GM20000 (cell line): Measurements from ENCODE around the gene RGS6.

Experiments
- DNase-seq: peaks from one replicate; pipeline ENCODE4 v3.0.0; 2012; ENCODE audit warnings: low spot score
- CTCF ChIP-seq: IDR thresholded peaks from 2 replicates; pipeline ENCODE4 v1.5.1; 2012; ENCODE audit warnings: mild to moderate bottlenecking, control low read depth; ENCODE audit errors: extremely low read depth, missing control alignments

RGS6 gene

GRCh38 chr14:72599579-72600470, 667.6 kb downstream of the RGS6 start:
- TF ChIP-seq CTCF, result no peak
- no peak for DNase-seq

- no peak for TF ChIP-seq CTCF
- DNase-seq, result no peak
These were observed 668.5 kb downstream of the RGS6 start for GRCh38 chr14:72600551-72601330.

- DNase-seq, result no peak
- no peak for TF ChIP-seq CTCF
These were observed 671.4 kb downstream of the RGS6 start for GRCh38 chr14:72603639-72604038.

GRCh38 chr14:72604133-72604532, 671.9 kb downstream of the RGS6 start:
- no peak for TF ChIP-seq CTCF
- no peak for DNase-seq

GRCh38 chr14:72605096-72605920, 673.1 kb downstream of the RGS6 start:
- DNase-seq, result no peak
- no peak for TF ChIP-seq CTCF

- TF ChIP-seq CTCF, result no peak
- no peak for DNase-seq
These were observed 673.6 kb downstream of the RGS6 start for GRCh38 chr14:72605921-72606220.
